ENCODE measurements around the gene PPIL6.

Gene PPIL6

DNA sequence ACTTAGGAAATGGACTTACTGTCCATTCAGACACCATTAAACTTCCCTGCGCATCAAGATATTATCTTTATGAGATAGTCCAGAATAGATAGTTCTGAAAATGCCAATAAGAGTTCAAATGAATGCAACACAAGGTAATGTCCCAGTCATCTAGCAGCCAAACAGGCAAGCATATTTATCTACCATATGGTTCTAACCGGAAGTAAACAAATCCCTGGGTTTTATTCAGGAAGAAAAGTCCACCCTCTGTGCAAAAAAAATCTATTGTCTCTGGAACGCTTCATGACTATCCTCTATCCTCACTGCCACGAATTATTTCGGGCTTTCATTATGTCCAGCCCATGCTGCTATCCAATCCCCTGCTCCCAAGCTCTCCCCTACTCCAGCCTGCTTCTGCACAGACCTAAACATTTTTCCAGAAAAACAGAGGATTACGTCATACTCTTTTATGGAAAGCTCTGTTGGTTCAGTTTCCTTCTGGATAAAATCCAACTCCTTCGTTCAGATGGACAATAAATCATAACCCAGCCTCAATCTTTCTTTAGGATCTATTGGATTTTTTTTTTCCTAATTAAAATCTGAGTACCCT, 11.4 kb downstream of the PPIL6 start:
- TF ChIP-seq SIN3A (IDR thresholded peaks at IDR 0.05; ENCODE audit: borderline replicate concordance, insufficient read depth, low read length), result no peak
- TF ChIP-seq, protein P1, sequence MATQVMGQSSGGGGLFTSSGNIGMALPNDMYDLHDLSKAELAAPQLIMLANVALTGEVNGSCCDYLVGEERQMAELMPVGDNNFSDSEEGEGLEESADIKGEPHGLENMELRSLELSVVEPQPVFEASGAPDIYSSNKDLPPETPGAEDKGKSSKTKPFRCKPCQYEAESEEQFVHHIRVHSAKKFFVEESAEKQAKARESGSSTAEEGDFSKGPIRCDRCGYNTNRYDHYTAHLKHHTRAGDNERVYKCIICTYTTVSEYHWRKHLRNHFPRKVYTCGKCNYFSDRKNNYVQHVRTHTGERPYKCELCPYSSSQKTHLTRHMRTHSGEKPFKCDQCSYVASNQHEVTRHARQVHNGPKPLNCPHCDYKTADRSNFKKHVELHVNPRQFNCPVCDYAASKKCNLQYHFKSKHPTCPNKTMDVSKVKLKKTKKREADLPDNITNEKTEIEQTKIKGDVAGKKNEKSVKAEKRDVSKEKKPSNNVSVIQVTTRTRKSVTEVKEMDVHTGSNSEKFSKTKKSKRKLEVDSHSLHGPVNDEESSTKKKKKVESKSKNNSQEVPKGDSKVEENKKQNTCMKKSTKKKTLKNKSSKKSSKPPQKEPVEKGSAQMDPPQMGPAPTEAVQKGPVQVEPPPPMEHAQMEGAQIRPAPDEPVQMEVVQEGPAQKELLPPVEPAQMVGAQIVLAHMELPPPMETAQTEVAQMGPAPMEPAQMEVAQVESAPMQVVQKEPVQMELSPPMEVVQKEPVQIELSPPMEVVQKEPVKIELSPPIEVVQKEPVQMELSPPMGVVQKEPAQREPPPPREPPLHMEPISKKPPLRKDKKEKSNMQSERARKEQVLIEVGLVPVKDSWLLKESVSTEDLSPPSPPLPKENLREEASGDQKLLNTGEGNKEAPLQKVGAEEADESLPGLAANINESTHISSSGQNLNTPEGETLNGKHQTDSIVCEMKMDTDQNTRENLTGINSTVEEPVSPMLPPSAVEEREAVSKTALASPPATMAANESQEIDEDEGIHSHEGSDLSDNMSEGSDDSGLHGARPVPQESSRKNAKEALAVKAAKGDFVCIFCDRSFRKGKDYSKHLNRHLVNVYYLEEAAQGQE (IDR thresholded peaks at IDR 0.05; ENCODE audit: insufficient read depth in 1 of 2, low read depth in 2 of 2, low read length in 2 of 2), result no peak
- TF ChIP-seq FOXP2 (optimal IDR thresholded peaks at IDR 0.05; ENCODE audit: borderline replicate concordance, extremely low read depth, extremely low read length, insufficient read depth), result no peak
- no peak for TF ChIP-seq TAF1 (IDR thresholded peaks at IDR 0.05; ENCODE audit: borderline replicate concordance, insufficient read depth, low read length)
- no peak for TF ChIP-seq POLR2AphosphoS5 (IDR thresholded peaks at IDR 0.05; ENCODE audit: low read depth, low read length)

DNA sequence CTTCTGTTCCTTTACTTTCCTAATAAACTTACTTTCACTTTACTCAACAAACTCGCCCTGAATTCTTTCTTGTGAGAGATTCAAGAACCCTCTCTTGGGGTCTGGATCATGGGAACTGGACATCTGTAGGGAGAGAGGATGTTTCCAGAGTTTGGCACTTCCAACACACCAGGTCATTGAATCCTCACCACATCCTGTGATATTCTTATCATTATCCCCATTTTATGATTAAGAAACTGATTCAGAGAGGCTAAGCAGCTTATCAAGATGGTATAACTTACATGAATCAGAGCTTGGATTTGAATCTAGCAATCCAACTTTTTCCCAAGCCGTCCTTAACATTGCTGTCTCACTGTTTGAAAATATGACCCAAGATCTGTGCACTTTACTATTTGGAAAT, 15.5 kb downstream of the PPIL6 start:
- no peak for TF ChIP-seq POLR2AphosphoS5 (IDR thresholded peaks at IDR 0.05; ENCODE audit: low read depth, low read length)
- TF ChIP-seq, protein P1 (IDR thresholded peaks at IDR 0.05; ENCODE audit: insufficient read depth in 1 of 2, low read depth in 2 of 2, low read length in 2 of 2), result no peak
- TF ChIP-seq FOXP2 (optimal IDR thresholded peaks at IDR 0.05; ENCODE audit: borderline replicate concordance, extremely low read depth, extremely low read length, insufficient read depth), result no peak
- no peak for TF ChIP-seq SIN3A (IDR thresholded peaks at IDR 0.05; ENCODE audit: borderline replicate concordance, insufficient read depth, low read length)
- TF ChIP-seq TAF1 (IDR thresholded peaks at IDR 0.05; ENCODE audit: borderline replicate concordance, insufficient read depth, low read length), result no peak

DNA sequence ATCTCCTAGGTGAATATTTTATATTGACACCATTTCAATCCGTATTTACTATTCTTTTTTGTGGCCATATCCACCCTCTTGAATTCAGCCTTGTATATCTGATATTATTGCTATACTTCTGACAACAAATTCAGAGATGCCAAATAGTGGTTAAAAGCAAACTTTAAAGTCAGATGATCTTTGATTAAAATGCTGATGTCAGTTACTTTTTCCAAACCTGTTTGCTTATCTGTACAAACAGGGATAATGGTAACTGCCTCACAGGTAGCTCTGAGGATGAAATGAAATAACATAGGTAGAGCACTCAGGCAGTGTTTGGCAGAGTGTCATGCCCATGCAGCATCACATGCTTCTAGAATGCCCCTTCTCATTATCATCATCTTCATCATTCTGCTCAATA, 19.2 kb downstream of the PPIL6 start:
- TF ChIP-seq SIN3A (IDR thresholded peaks at IDR 0.05; ENCODE audit: borderline replicate concordance, insufficient read depth, low read length) (no peak), POLR2AphosphoS5 (IDR thresholded peaks at IDR 0.05; ENCODE audit: low read depth, low read length) (no peak), TAF1 (IDR thresholded peaks at IDR 0.05; ENCODE audit: borderline replicate concordance, insufficient read depth, low read length) (no peak), FOXP2 (optimal IDR thresholded peaks at IDR 0.05; ENCODE audit: borderline replicate concordance, extremely low read depth, extremely low read length, insufficient read depth) (no peak)
- TF ChIP-seq, protein P1 (IDR thresholded peaks at IDR 0.05; ENCODE audit: insufficient read depth in 1 of 2, low read depth in 2 of 2, low read length in 2 of 2), result no peak

DNA sequence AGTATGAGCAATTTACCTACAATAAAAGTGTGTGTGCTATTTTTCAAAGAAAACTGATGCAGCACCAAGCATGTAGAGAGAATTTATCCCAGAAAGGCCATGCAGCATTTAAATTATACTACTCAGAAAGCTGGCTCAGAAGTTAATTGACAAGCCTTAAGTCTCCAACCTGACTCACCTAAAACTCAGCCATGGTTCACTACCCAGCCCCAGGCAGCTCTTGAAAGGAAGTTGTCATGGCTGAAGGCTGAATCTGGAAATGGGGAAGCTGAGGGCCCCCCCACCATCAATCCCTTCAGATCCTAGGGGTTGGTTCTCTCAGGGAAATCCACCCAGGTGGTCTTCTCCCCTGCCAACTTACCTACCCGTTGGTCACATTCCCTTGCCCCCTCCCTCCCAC, 19.7 kb downstream of the PPIL6 start:
- no peak for TF ChIP-seq TAF1 (IDR thresholded peaks at IDR 0.05; ENCODE audit: borderline replicate concordance, insufficient read depth, low read length)

DNA sequence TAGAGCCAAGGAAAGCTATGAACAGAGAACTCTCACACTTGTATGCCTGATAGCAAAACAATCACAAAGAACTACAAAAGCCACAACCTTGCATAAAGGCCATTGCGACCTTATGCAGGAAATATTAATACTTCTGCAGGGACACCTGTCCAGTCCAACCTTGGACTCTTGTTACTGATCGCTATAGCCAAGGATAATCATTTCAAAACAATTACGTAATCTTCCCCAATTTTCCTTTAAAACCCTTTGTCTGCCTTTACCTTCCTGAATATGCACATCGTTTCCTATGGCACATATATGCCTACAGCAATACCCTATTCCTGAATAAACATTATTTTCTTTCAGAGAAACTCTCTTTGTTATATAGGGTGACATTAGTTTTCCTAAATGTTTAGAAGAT, 22.8 kb downstream of the PPIL6 start:
- TF ChIP-seq, protein P1 (IDR thresholded peaks at IDR 0.05; ENCODE audit: insufficient read depth in 1 of 2, low read depth in 2 of 2, low read length in 2 of 2), result no peak
- TF ChIP-seq TAF1 (IDR thresholded peaks at IDR 0.05; ENCODE audit: borderline replicate concordance, insufficient read depth, low read length) (no peak), SIN3A (IDR thresholded peaks at IDR 0.05; ENCODE audit: borderline replicate concordance, insufficient read depth, low read length) (no peak), POLR2AphosphoS5 (IDR thresholded peaks at IDR 0.05; ENCODE audit: low read depth, low read length) (no peak), FOXP2 (optimal IDR thresholded peaks at IDR 0.05; ENCODE audit: borderline replicate concordance, extremely low read depth, extremely low read length, insufficient read depth) (no peak)
